ENCODE measurements around the gene RANBP10.

The RANBP10 gene

DNA sequence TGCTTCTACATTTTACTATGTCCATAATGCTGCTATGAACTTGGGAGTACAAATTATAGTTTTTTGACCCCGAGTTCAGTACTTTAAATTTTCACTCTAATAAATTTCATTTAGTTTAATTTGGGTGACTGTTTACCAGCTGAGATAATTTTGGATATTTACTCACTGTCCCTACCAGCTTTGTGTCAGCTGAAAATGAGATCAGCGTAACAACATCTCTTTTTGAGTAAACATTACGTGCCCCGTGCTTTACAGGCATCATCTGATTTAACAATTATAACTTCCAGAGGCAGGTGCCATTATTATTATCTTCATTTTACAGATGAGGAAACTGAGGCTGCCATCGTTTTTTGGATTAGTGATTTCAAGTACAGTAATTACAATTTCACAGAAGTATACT, 102.2 kb downstream of the RANBP10 start:
- DNase-seq: no peak
- H3K27ac ChIP-seq: no peak overlapping the region
- no peak overlapping the region for H3K4me3 ChIP-seq (ENCODE audit: low read depth, low read length)
- H3K9me3 ChIP-seq (ENCODE audit: severe bottlenecking): peaks cover 4% of the 10 kb centered on the region
- H3K27me3 ChIP-seq (ENCODE audit: insufficient read depth, low read depth, severe bottlenecking): no peaks in the 10 kb centered on the region
- peaks cover 4% of the 10 kb centered on the region for H3K36me3 ChIP-seq
- TF ChIP-seq, protein P1, sequence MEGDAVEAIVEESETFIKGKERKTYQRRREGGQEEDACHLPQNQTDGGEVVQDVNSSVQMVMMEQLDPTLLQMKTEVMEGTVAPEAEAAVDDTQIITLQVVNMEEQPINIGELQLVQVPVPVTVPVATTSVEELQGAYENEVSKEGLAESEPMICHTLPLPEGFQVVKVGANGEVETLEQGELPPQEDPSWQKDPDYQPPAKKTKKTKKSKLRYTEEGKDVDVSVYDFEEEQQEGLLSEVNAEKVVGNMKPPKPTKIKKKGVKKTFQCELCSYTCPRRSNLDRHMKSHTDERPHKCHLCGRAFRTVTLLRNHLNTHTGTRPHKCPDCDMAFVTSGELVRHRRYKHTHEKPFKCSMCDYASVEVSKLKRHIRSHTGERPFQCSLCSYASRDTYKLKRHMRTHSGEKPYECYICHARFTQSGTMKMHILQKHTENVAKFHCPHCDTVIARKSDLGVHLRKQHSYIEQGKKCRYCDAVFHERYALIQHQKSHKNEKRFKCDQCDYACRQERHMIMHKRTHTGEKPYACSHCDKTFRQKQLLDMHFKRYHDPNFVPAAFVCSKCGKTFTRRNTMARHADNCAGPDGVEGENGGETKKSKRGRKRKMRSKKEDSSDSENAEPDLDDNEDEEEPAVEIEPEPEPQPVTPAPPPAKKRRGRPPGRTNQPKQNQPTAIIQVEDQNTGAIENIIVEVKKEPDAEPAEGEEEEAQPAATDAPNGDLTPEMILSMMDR (IDR thresholded peaks at IDR 0.05; ENCODE audit: low read depth, low read length): no peak

DNA sequence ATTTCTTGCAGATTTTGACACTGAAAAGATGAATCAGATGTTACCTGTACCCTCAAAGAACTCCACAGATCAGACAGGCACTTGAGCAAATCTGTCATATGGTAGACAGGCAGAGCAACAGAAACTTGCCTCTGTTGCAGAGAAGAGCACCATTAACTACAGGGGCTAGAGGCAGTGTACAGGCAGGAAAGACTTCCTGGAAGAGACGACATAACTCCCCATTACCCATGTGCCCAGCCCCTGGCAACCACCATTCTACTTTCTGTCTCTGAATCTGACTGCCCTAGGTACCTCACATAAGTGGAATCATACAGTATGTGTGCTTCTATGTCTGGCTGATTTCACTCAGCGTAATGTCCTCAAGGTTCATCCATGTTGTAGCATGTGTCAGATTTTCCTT, 102.7 kb downstream of the RANBP10 start:
- Histone ChIP-seq H3K9me3 (ENCODE audit: severe bottlenecking) (peaks cover 7% of the 10 kb centered on the region), H3K4me3 (ENCODE audit: low read depth, low read length) (no peak overlapping the region), H3K36me3 (peaks cover 7% of the 10 kb centered on the region), H3K27ac (no peak overlapping the region), H3K27me3 (ENCODE audit: insufficient read depth, low read depth, severe bottlenecking) (no peaks in the 10 kb centered on the region)
- DNase-seq: no peak
- TF ChIP-seq, protein P1 (IDR thresholded peaks at IDR 0.05; ENCODE audit: low read depth, low read length): no peak

DNA sequence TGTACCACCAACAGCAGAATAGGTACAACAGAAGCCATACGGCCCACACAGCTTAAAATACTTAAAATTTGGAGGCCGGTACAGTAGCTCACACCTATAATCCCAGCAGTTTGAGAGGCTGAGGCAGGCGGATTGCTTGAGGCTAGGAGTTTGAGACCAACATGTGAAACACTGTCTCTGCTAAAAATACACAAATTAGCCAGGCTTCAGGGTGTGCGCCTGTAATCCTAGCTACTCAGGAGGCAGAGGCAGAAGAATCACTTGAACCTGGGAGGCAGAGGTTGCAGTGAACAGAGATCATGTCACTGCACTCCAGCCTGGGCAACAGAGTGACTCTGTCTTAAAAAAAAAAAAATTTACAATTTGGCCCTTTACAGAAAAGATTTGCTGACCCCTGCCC, 104.2 kb downstream of the RANBP10 start:
- Histone ChIP-seq H3K27me3 (ENCODE audit: insufficient read depth, low read depth, severe bottlenecking) (no peaks in the 10 kb centered on the region), H3K36me3 (peaks cover 12% of the 10 kb centered on the region), H3K27ac (no peak overlapping the region), H3K9me3 (ENCODE audit: severe bottlenecking) (peaks cover 7% of the 10 kb centered on the region), H3K4me3 (ENCODE audit: low read depth, low read length) (no peak overlapping the region)
- TF ChIP-seq, protein P1 (IDR thresholded peaks at IDR 0.05; ENCODE audit: low read depth, low read length): no peak
- no peak for DNase-seq

DNA sequence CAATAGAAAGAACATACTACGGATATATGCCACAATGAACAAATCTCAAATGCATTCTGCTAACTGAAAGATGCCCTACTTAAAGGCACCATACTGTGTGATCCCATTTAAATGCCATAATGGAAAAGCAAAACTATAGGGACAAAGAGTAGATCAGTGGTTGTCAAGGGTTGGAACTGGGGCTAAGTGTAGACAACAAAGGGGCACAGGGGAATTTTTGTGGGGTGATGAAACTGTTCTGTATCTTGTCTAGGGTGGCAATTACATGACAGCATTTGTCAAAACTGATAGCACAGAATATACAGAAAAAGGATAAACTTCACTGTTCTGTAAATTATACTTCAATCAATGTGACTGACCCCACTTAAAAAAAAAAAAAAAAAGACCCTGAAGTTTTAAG, 104.9 kb downstream of the RANBP10 start:
- H3K27ac ChIP-seq: no peak overlapping the region
- TF ChIP-seq, protein P1 (IDR thresholded peaks at IDR 0.05; ENCODE audit: low read depth, low read length): no peak
- no peak for DNase-seq
- no peak overlapping the region for H3K4me3 ChIP-seq (ENCODE audit: low read depth, low read length)
- peaks cover 7% of the 10 kb centered on the region for H3K9me3 ChIP-seq (ENCODE audit: severe bottlenecking)
- no peaks in the 10 kb centered on the region for H3K27me3 ChIP-seq (ENCODE audit: insufficient read depth, low read depth, severe bottlenecking)
- peaks cover 12% of the 10 kb centered on the region for H3K36me3 ChIP-seq

DNA sequence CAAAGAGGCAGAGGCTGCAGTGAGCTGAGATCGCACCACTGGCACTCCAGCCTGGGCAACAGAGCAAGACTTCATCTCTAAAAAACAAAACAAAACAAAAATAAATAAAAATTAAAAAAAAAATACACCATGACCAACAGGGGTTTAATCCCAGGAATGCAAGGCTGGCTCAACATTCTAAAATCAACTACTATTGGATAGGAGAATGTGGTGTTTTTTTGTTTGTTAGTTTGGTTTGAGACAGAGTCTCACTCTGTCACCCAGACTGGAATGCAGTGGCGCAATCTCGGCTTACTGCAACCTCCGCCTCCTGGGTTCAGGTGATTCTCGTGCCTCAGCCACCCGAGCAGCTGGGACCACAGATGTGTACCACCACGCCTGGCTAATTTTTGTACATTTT, 107.1 kb downstream of the RANBP10 start:
- H3K27me3 ChIP-seq (ENCODE audit: insufficient read depth, low read depth, severe bottlenecking): no peaks in the 10 kb centered on the region
- no peak overlapping the region for H3K4me3 ChIP-seq (ENCODE audit: low read depth, low read length)
- no peak overlapping the region for H3K27ac ChIP-seq
- peaks cover 12% of the 10 kb centered on the region for H3K36me3 ChIP-seq
- TF ChIP-seq, protein P1 (IDR thresholded peaks at IDR 0.05; ENCODE audit: low read depth, low read length): no peak
- H3K9me3 ChIP-seq (ENCODE audit: severe bottlenecking): peaks cover 7% of the 10 kb centered on the region
- DNase-seq: no peak

DNA sequence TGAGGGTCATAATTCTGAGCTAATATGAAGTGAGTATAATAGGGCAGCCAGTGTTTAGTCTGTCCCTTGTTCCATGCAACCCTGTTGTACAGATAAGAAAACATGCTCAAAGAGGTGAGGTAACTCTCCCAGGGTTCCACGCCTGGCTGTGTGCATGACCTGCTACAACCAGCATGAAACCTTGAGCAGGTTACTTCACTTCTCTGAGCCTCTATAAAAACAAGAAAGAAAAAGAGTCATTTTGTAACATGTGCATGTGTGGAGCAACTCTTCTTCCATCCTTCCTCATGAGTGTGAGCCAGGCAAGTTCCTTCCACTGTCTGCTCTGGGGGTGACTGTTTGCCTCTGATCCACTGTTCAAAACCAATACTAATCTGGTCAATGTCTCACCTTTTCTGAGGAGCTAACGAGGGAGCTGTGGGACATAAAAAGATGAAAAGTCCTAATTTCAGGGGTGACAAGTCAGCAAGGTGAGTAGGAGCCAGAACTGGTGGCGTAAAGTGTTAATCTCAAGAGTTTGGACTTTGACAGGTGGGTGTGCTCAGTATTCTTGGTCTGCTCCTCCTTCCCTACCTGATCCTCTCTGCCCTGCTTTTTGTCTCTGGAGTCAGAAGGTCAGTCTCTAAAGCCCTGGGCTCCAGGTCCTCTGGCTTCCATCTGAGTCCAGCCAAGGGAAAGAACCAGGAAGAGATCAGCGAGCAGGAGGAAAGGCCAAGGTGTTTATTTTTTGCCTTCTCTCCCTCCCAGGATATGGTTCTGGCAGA, 108.8 kb downstream of the RANBP10 start:
- TF ChIP-seq, protein P1 (IDR thresholded peaks at IDR 0.05; ENCODE audit: low read depth, low read length): no peak
- Histone ChIP-seq H3K27ac (no peak overlapping the region), H3K4me3 (ENCODE audit: low read depth, low read length) (no peak overlapping the region), H3K9me3 (ENCODE audit: severe bottlenecking) (peaks cover 7% of the 10 kb centered on the region), H3K36me3 (peaks cover 12% of the 10 kb centered on the region), H3K27me3 (ENCODE audit: insufficient read depth, low read depth, severe bottlenecking) (no peaks in the 10 kb centered on the region)
- DNase-seq: no peak

Measured in WERI-Rb-1 (cell line).